ENCODE results near the gene NDST1. TPM values are rescaled to one million over a fixed set of nuclear protein-coding genes. Genes with fewer than 3 reads are reported as not detected.
A peak's percentile ranks its signal among the peaks of the same experiment; 100 is the strongest.

Gene NDST1
- polyA plus RNA-seq, 1 of the 3 experiments (the other 2 are of a cell fraction) = 29.2 TPM

- Histone ChIP-seq H2AFZ (ENCODE audit: low read depth) (no peak overlapping the region), H3K79me2 (ENCODE audit: insufficient read depth) (peaks cover 86% of the 10 kb centered on the region), H3K27ac (ENCODE audit: low read depth in 2 of 2, low read length in 1 of 2) (peak overlapping the region; percentile 52 to 80; a peak in 3 of 4 replicates), H3K9me2 (no peaks in the 10 kb centered on the region), H3K4me3 (ENCODE audit: low read depth in 2 of 2, low read length in 1 of 2) (no peak overlapping the region), H3K9ac (no peak overlapping the region), H3K36me3 (replicated peaks in 1 of 2; ENCODE audit: control insufficient read depth in 1 of 2, insufficient read depth in 2 of 2, low read length in 1 of 2) (peaks cover 4 to 11% of the 10 kb centered on the region in 2 experiments), H3K9me3 (no peaks in the 10 kb centered on the region), H3K4me2 (no peak overlapping the region; the same call in 1 of the 2 replicates), H4K20me1 (ENCODE audit: insufficient read depth) (peaks cover 98% of the 10 kb centered on the region), H3F3A (replicated peaks; ENCODE audit: insufficient read depth) (peaks cover 36% of the 10 kb centered on the region), H3K4me1 (ENCODE audit: control insufficient read depth in 1 of 2, insufficient read depth in 2 of 2, low read depth in 1 of 2, low read length in 1 of 2) (peaks cover 48 to 59% of the 10 kb centered on the region in 2 experiments; a peak in 3 of 4 replicates), H3K27me3 (ENCODE audit: insufficient read depth) (no peaks in the 10 kb centered on the region)
- ChIA-PET POLR2A (interaction anchor here (1.2 kb wide), 1 partner anchor 18 kb away, joined by 3 read pairs; no protein-coding TSS in a partner anchor), CTCF (interaction anchor here (0.7 to 4.2 kb wide), 8 partner anchors 9 to 911 kb away, joined by 3 to 19 read pairs (median 5); partner anchors contain the start of gene RPS14)
- TF ChIP-seq TCF12 (IDR thresholded peaks at IDR 0.05) (no peak), CHD2 (IDR thresholded peaks at IDR 0.05; ENCODE audit: low read length, partially characterized antibody) (peak; percentile 37), MEF2A (IDR thresholded peaks at IDR 0.05; ENCODE audit: borderline replicate concordance, low read depth) (no peak), NFIC (IDR thresholded peaks at IDR 0.05; ENCODE audit: borderline replicate concordance) (peak; percentile 58), RXRA (IDR thresholded peaks at IDR 0.05; ENCODE audit: borderline replicate concordance, low read depth) (no peak), MXI1 (IDR thresholded peaks at IDR 0.05; ENCODE audit: low read depth, low read length) (peak; percentile 84), EP300 (IDR thresholded peaks at IDR 0.05; ENCODE audit: borderline replicate concordance in 1 of 2, low read depth in 1 of 2, low read length in 1 of 2) (peak in 1 of 2 experiments; percentile 44; a peak in 1 of 4 replicates), MAX (IDR thresholded peaks at IDR 0.05; ENCODE audit: low read depth) (no peak), JUND (IDR thresholded peaks at IDR 0.05) (no peak), FOSL2 (IDR thresholded peaks at IDR 0.05; ENCODE audit: borderline replicate concordance, low read depth) (no peak), CTCF (IDR thresholded peaks at IDR 0.05) (no peak), ZBTB33 (IDR thresholded peaks at IDR 0.05; ENCODE audit: borderline replicate concordance, low read depth) (no peak), RFX5 (IDR thresholded peaks at IDR 0.05; ENCODE audit: low read length) (no peak), SMC3 (IDR thresholded peaks at IDR 0.05; ENCODE audit: low read depth, low read length) (no peak), SIN3A (IDR thresholded peaks at IDR 0.05; ENCODE audit: borderline replicate concordance, low read depth, low read length) (no peak), POLR2AphosphoS5 (IDR thresholded peaks at IDR 0.05; ENCODE audit: low read depth, low read length) (no peak), FOXJ3 (CRISPR knock-in tag; IDR thresholded peaks at IDR 0.05) (no peak), TAF1 (IDR thresholded peaks at IDR 0.05; ENCODE audit: borderline replicate concordance, low read depth, low read length) (no peak), RCOR1 (IDR thresholded peaks at IDR 0.05; ENCODE audit: low read length) (peak; percentile 69; the same call in 1 of the 2 replicates), RAD21 (IDR thresholded peaks at IDR 0.05; ENCODE audit: low read length) (peak; percentile 21; the same call in 1 of the 2 replicates), GATA2 (CRISPR knock-in tag; IDR thresholded peaks at IDR 0.05) (peak; percentile 84), EZH2phosphoT487 (IDR thresholded peaks at IDR 0.05; ENCODE audit: borderline replicate concordance, low read depth) (no peak), REST (IDR thresholded peaks at IDR 0.05; ENCODE audit: low read depth, low read length) (no peak)
- 72% methylated on average over 5 of the region's 5 CpGs for WGBS (ENCODE audit: low lambda C conversion rate)
- DNase-seq = peak; percentile 86
These were observed 8.1 kb downstream of the NDST1 start for GRCh38 chr5:150516011-150516410.
